HepG2 (cell line): ENCODE results near the gene NFKBIA. TPM values are rescaled to one million over a fixed set of nuclear protein-coding genes. Genes with fewer than 3 reads are reported as not detected.

ENCODE experiments used
- ATAC-seq: fragments of 200-7000 bp; cut with Tn5 transposase; 3 replicates; pipeline ENCODE4 v1.9.1; 2020; ENCODE audit warnings: mild to moderate bottlenecking, moderate library complexity
- BruUV-seq: library from RNA; stranded (reverse); fragments of 400-500 nt; replicated peaks from 2 replicates; lab custom pipeline; 2021; lab: Mats Ljungman, UMichigan
- CTCF ChIA-PET: fragments of 300-600 bp; formaldehyde crosslinking; extraction: SDS; loops from one replicate; lab custom pipeline; 2021; ENCODE audit warnings: low total read pairs, inconsistent platforms, low intra/inter-chr PET ratio; lab: Yijun Ruan, JAX
- POLR2A ChIA-PET: fragments of 350-600 bp; sonication (Branson Sonifier 250); formaldehyde crosslinking; loops from one replicate; lab custom pipeline; 2020; ENCODE audit warnings: antibody characterized with exemption, inconsistent platforms; lab: Yijun Ruan, JAX
- DNase-seq: peaks from one replicate; pipeline ENCODE4 v3.0.0-alpha.2; 2015; ENCODE audit warnings: low spot score
- FAIRE-seq: peaks from 3 replicates; lab custom pipeline; 2011; peaks lifted over from hg19 to GRCh38; lab: Jason Lieb, UNC
- H2AFZ ChIP-seq: one replicate; pipeline ENCODE4 v1.6.1; 2011; ENCODE audit warnings: low read length, inconsistent platforms
- H3K27ac ChIP-seq: fragments of 300-600 bp; 3 replicates; pipeline ENCODE4 v1.8.0; 2011; ENCODE audit warnings: mixed run types, mild to moderate bottlenecking, mixed read lengths, low read length, inconsistent platforms; ENCODE audit not compliant: insufficient read depth; ENCODE audit errors: extremely low read length
- H3K27me3 ChIP-seq, 2 experiments: fragments of 200-600 bp in 1 of 2; 2 replicates in 1 of 2; 3 replicates in 1 of 2; pipeline versions ENCODE4 v1.6.0 to v1.8.0; 2011; ENCODE audit warnings: low read length in 2 of 2, mild to moderate bottlenecking in 2 of 2, moderate library complexity in 2 of 2, inconsistent platforms in 1 of 2; ENCODE audit not compliant: insufficient read depth in 2 of 2, control insufficient read depth in 1 of 2
- H3K36me3 ChIP-seq, 2 experiments: fragments of 200-600 bp in 1 of 2; replicated peaks in 1 of 2; 2 replicates in 1 of 2; 3 replicates in 1 of 2; pipeline versions ENCODE4 v1.5.1 to v1.8.0; 2011; ENCODE audit warnings: low read length in 2 of 2, inconsistent platforms in 1 of 2; ENCODE audit not compliant: insufficient read depth in 2 of 2, control insufficient read depth in 1 of 2
- H3K4me1 ChIP-seq: 2 replicates; pipeline ENCODE4 v1.5.1; 2012; ENCODE audit warnings: low read length, inconsistent platforms; ENCODE audit not compliant: insufficient read depth
- H3K4me2 ChIP-seq: 2 replicates; pipeline ENCODE4 v1.6.0; 2011; ENCODE audit warnings: low read depth, low read length, inconsistent platforms
- H3K4me3 ChIP-seq, 3 experiments: fragments of 200-600 bp in 1 of 3; sonication (generic), shearing (Covaris generic) in 1 of 3; replicated peaks in 1 of 3; 2 replicates each; pipeline ENCODE4 v1.5.1; 2011 to 2016; ENCODE audit warnings: low read length in 3 of 3, inconsistent platforms in 2 of 3, low read depth in 2 of 3, mild to moderate bottlenecking in 2 of 3, control low read depth in 1 of 3, mixed read lengths in 1 of 3; ENCODE audit not compliant: insufficient read depth in 1 of 3
- H3K79me2 ChIP-seq: one replicate; pipeline ENCODE4 v1.6.1; 2011; ENCODE audit warnings: low read length, inconsistent platforms; ENCODE audit not compliant: insufficient read depth
- H3K9ac ChIP-seq: 2 replicates; pipeline ENCODE4 v1.6.0; 2011; ENCODE audit warnings: mild to moderate bottlenecking, low read depth, low read length, inconsistent platforms; ENCODE audit not compliant: insufficient read depth
- H3K9me3 ChIP-seq: 2 replicates; pipeline ENCODE4 v1.5.1; 2012; ENCODE audit warnings: mild to moderate bottlenecking, low read length
- H4K20me1 ChIP-seq: 2 replicates; pipeline ENCODE4 v1.6.0; 2011; ENCODE audit warnings: inconsistent platforms, mild to moderate bottlenecking, low read length, moderate library complexity; ENCODE audit not compliant: insufficient read depth
- ARNT2 ChIP-seq: sonication (generic); formaldehyde crosslinking; IDR thresholded peaks from 2 replicates; pipeline ENCODE4 v1.8.0; 2022; ENCODE audit warnings: mild to moderate bottlenecking, low read depth, missing genetic modification reagents, moderate library complexity
- DPF2 ChIP-seq: sonication (generic); formaldehyde crosslinking; IDR thresholded peaks from 2 replicates; pipeline ENCODE4 v1.4.0; 2020; ENCODE audit warnings: mild to moderate bottlenecking, low read depth, missing genetic modification reagents, borderline replicate concordance
- HNF4G ChIP-seq, 2 experiments: sonication (generic) in 1 of 2; formaldehyde crosslinking in 1 of 2; IDR thresholded peaks; 2 replicates each; pipeline versions ENCODE4 v1.4.0 to v1.6.1; 2011 to 2020; ENCODE audit warnings: borderline replicate concordance in 2 of 2, low read depth in 2 of 2, mild to moderate bottlenecking in 2 of 2, low read length in 1 of 2, missing genetic modification reagents in 1 of 2, moderate library complexity in 1 of 2
- MAFF ChIP-seq: IDR thresholded peaks from 2 replicates; pipeline ENCODE4 v1.6.1; 2011; ENCODE audit warnings: low read depth, low read length, improper control_type of control experiment
- POGZ ChIP-seq: sonication (generic); formaldehyde crosslinking; IDR thresholded peaks from 2 replicates; pipeline ENCODE4 v1.4.0; 2020; ENCODE audit warnings: mild to moderate bottlenecking, missing genetic modification reagents
- RARG ChIP-seq: sonication (generic); formaldehyde crosslinking; IDR thresholded peaks from 2 replicates; pipeline ENCODE4 v1.4.0; 2020; ENCODE audit warnings: low read depth, mild to moderate bottlenecking, missing genetic modification reagents
- RFX1 ChIP-seq: fragments of 450-650 bp; IDR thresholded peaks from 2 replicates; pipeline ENCODE4 v1.6.1; 2017
- RFX5 ChIP-seq: IDR thresholded peaks from 2 replicates; pipeline ENCODE4 v1.6.1; 2011; ENCODE audit warnings: low read depth, low read length, improper control_type of control experiment
- TARDBP ChIP-seq: sonication (generic); formaldehyde crosslinking; IDR thresholded peaks from 2 replicates; pipeline ENCODE4 v1.8.0; 2022; ENCODE audit warnings: mild to moderate bottlenecking, missing genetic modification reagents
- TEAD2 ChIP-seq: sonication (generic); formaldehyde crosslinking; IDR thresholded peaks from 2 replicates; pipeline ENCODE4 v1.9.0; 2021; ENCODE audit warnings: missing genetic modification reagents
- ZNF260 ChIP-seq: sonication (generic); formaldehyde crosslinking; IDR thresholded peaks from 2 replicates; pipeline ENCODE4 v1.4.0; 2020; ENCODE audit warnings: missing genetic modification reagents, low read depth, mild to moderate bottlenecking, borderline replicate concordance
- ZNF354B ChIP-seq: sonication (generic); formaldehyde crosslinking; IDR thresholded peaks from 2 replicates; pipeline ENCODE4 v1.8.0; 2022; ENCODE audit warnings: mild to moderate bottlenecking, missing genetic modification reagents
- ZNF550 ChIP-seq: sonication (generic); formaldehyde crosslinking; IDR thresholded peaks from 2 replicates; pipeline ENCODE4 v1.4.0; 2020; ENCODE audit warnings: mild to moderate bottlenecking, missing genetic modification reagents, borderline replicate concordance
- ZNF598 ChIP-seq: sonication (generic); formaldehyde crosslinking; IDR thresholded peaks from 2 replicates; pipeline ENCODE4 v1.5.1; 2020; ENCODE audit warnings: mild to moderate bottlenecking, missing genetic modification reagents, borderline replicate concordance
- ZNF782 ChIP-seq: sonication (generic); formaldehyde crosslinking; IDR thresholded peaks from 2 replicates; pipeline ENCODE4 v1.4.0; 2020; ENCODE audit warnings: missing genetic modification reagents, mild to moderate bottlenecking, borderline replicate concordance
- WGBS: methylation state at CpG from one replicate; pipeline ENCODE4 v1.1.6; 2017; ENCODE audit warnings: low lambda C conversion rate; 5-methylcytosine and 5-hydroxymethylcytosine counted together
- in situ Hi-C: cut with HindIII; loops from 2 replicates; pipeline ENCODE4 v1.10.0; 2017; ENCODE audit warnings: low pct_unique_long_range_greater_than_20kb; ENCODE audit not compliant: extremely low pct_ligation_motif_present
- intact Hi-C: fragments of 100-400 bp; cut with micrococcal nuclease; formaldehyde crosslinking; loops from one replicate; pipeline ENCODE4 v1.10.0; 2022; ENCODE audit not compliant: unreplicated experiment
- polyA plus RNA-seq, 8 experiments: library from polyadenylated mRNA; depleted of rRNA in 3 of 8; stranded (reverse) in 7 of 8; unstranded in 1 of 8; fragments of >200 nt; fragmentation: Illumina TruSeq in 4 of 8; extraction: Trizol in 4 of 8; gene quantifications; 2 replicates each; pipeline versions ENCODE4 v1.2.1 to v1.2.3, GENCODE V29; 2011 to 2016; ENCODE audit warnings: low read depth in 4 of 8, missing spikeins in 1 of 8, mixed read lengths in 1 of 8; ENCODE audit not compliant: insufficient read depth in 1 of 8
- total RNA-seq, 5 experiments: library from RNA; depleted of rRNA; stranded (reverse); fragments of >200 nt; fragmentation: Illumina TruSeq; extraction: Trizol; gene quantifications; 2 replicates each; pipeline ENCODE4 v1.2.3, GENCODE V29; 2016; ENCODE audit warnings: low read depth in 1 of 5
- TF ChIP-seq, protein P1 (sequence below): sonication (generic); formaldehyde crosslinking; IDR thresholded peaks from 2 replicates; pipeline ENCODE4 v1.8.0; 2022; ENCODE audit warnings: mild to moderate bottlenecking, missing genetic modification reagents, borderline replicate concordance
- TF ChIP-seq, protein P2 (sequence below): IDR thresholded peaks from 2 replicates; pipeline ENCODE4 v1.6.1; 2016; ENCODE audit warnings: missing compliant biosample characterization, missing genetic modification reagents, borderline replicate concordance
- TF ChIP-seq, protein P3 (sequence below): sonication (generic); formaldehyde crosslinking; IDR thresholded peaks from 2 replicates; pipeline ENCODE4 v1.8.0; 2023; ENCODE audit warnings: mild to moderate bottlenecking, missing genetic modification reagents

Gene NFKBIA
- total and polyA plus RNA-seq, 2 of the 13 experiments (the other 11 are each of a cell fraction or from before 2014, with no cell fraction given) = 197 to 319 TPM

DNA sequence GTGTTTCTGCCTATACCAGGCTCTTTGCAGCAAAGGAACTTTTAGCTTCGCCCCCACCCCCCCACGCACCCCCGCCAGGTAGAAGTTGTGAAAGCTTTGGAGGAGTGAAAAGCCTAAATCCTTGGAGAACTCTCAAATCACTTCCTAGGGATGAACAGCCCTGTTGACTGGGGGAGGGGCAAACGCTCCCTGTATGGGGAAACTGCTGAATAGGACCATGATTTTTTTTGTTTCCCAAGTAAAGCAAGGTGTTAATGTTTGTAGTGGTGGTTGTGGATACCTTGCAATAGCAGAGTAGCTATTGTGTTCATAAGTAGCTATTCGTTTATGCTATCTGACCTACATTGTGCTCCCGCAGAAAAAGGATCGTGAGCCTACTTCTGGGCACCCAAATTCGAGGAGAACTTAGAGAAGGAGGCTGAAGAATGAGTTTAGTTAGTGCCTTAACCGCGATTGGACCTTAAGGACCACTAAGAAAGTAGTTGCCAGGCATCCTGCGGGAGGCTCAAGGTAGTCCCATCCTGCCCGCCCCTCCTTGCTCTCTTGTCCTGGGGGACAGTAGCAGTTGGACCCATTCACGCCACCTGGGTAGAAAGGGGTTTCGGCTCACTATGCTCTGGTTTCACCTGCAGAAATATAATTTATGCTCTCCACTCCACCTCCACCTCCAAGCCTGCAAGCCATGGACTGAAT is 901 bp upstream of the NFKBIA start:
- TSS peak; percentile 69 for BruUV-seq
- Histone ChIP-seq H2AFZ (peak overlapping the region; percentile 73), H3K36me3 (peaks cover 20 to 31% of the 10 kb centered on the region in 2 experiments), H3K79me2 (peaks cover 25% of the 10 kb centered on the region), H3K4me1 (peaks cover 67% of the 10 kb centered on the region), H3K9ac (peak overlapping the region; percentile 99), H3K4me3 (peak overlapping the region; percentile 88 to 99 (median 99)), H3K9me3 (no peaks in the 10 kb centered on the region), H3K27ac (peak overlapping the region; percentile 97), H3K27me3 (no peaks in the 10 kb centered on the region; a peak in 2 of 5 replicates), H3K4me2 (peak overlapping the region; percentile 88), H4K20me1 (peaks cover 27% of the 10 kb centered on the region)
- ATAC-seq (no peak), FAIRE-seq (no peak), DNase-seq (peak; percentile 57)
- intact Hi-C loops = loop anchor here (5.0 kb wide), 1 partner anchor 358 kb away; the partner anchor contains the start of gene FAM177A1
- CTCF ChIA-PET = interaction anchor here (0.9 to 4.9 kb wide), 4 partner anchors 64 to 265 kb away, joined by 3 to 51 read pairs (median 4); partner anchors contain the start of gene PSMA6
- WGBS = 30% methylated on average over 14 of the region's 14 CpGs
- POLR2A ChIA-PET = interaction anchor here (0.6 to 11.4 kb wide), 51 partner anchors 8 to 692 kb away, joined by 3 to 473 read pairs (median 8); partner anchors contain the start of genes BAZ1A, BRMS1L, FAM177A1 and PPP2R3C
- in situ Hi-C loops = loop anchor here (5.0 kb wide), 5 partner anchors 73 to 283 kb away; partner anchors contain the start of genes PPP2R3C and PRORP
- 0 out of 2 replicates have a peak, but pooled peaks have one; percentile 18 for TF ChIP-seq RFX5
- TF ChIP-seq ARNT2 = 0 out of 2 replicates have a peak, but pooled peaks have one; percentile 32
- TF ChIP-seq RFX1 = 0 out of 2 replicates have a peak, but pooled peaks have one; percentile 2
- TF ChIP-seq, protein P1, sequence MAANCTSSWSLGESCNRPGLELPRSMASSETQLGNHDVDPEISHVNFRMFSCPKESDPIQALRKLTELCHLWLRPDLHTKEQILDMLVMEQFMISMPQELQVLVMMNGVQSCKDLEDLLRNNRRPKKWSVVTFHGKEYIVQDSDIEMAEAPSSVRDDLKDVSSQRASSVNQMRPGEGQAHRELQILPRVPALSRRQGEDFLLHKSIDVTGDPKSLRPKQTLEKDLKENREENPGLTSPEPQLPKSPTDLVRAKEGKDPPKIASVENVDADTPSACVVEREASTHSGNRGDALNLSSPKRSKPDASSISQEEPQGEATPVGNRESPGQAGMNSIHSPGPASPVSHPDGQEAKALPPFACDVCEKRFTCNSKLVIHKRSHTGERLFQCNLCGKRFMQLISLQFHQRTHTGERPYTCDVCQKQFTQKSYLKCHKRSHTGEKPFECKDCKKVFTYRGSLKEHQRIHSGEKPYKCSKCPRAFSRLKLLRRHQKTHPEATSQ (CRISPR knock-in tag) = 0 out of 2 replicates have a peak, but pooled peaks have one; percentile 11
- TF ChIP-seq ZNF260 (CRISPR knock-in tag) = 0 out of 2 replicates have a peak, but pooled peaks have one; percentile 75
- 0 out of 2 replicates have a peak, but pooled peaks have one; percentile 53 for TF ChIP-seq ZNF782 (CRISPR knock-in tag)
- TF ChIP-seq HNF4G (IDR thresholded peaks at IDR 0.05; ENCODE audit: borderline replicate concordance, low read depth, low read length) = no peak
- TF ChIP-seq HNF4G (CRISPR knock-in tag; IDR thresholded peaks at IDR 0.05; ENCODE audit: borderline replicate concordance, low read depth) = 0 out of 2 replicates have a peak, but pooled peaks have one; percentile 54
- TF ChIP-seq, protein P2, sequence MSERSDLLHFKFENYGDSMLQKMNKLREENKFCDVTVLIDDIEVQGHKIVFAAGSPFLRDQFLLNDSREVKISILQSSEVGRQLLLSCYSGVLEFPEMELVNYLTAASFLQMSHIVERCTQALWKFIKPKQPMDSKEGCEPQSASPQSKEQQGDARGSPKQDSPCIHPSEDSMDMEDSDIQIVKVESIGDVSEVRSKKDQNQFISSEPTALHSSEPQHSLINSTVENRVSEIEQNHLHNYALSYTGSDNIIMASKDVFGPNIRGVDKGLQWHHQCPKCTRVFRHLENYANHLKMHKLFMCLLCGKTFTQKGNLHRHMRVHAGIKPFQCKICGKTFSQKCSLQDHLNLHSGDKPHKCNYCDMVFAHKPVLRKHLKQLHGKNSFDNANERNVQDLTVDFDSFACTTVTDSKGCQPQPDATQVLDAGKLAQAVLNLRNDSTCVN (CRISPR knock-in tag) = 0 out of 2 replicates have a peak, but pooled peaks have one; percentile 53
- no peak for TF ChIP-seq TEAD2 (CRISPR knock-in tag)
- peak; percentile 1; the same call in 1 of the 2 replicates for TF ChIP-seq MAFF
- TF ChIP-seq, protein P3, sequence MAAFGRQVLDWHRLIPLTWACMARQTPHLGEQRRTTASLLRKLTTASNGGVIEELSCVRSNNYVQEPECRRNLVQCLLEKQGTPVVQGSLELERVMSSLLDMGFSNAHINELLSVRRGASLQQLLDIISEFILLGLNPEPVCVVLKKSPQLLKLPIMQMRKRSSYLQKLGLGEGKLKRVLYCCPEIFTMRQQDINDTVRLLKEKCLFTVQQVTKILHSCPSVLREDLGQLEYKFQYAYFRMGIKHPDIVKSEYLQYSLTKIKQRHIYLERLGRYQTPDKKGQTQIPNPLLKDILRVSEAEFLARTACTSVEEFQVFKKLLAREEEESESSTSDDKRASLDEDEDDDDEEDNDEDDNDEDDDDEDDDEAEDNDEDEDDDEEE (CRISPR knock-in tag) = 0 out of 2 replicates have a peak, but pooled peaks have one; percentile 58
- TF ChIP-seq ZNF598 (CRISPR knock-in tag) = 0 out of 2 replicates have a peak, but pooled peaks have one; percentile 40
- peak; percentile 93 for TF ChIP-seq ZNF550
- no peak; the same call in 1 of the 2 replicates for TF ChIP-seq ZNF354B
- 0 out of 2 replicates have a peak, but pooled peaks have one; percentile 23 for TF ChIP-seq TARDBP (CRISPR knock-in tag)
- 0 out of 2 replicates have a peak, but pooled peaks have one; percentile 17 for TF ChIP-seq DPF2 (CRISPR knock-in tag)
- TF ChIP-seq POGZ (CRISPR knock-in tag) = no peak
- peak; percentile 75; the same call in 1 of the 2 replicates for TF ChIP-seq RARG (CRISPR knock-in tag)
